Psoas muscle (tissue), 8 donors: ENCODE data around the gene ZDHHC5. TPM values are rescaled to one million over a fixed set of nuclear protein-coding genes. Genes with fewer than 3 reads are reported as not detected.
A peak's percentile ranks its signal among the peaks of the same experiment; 100 is the strongest.

Experiments used
- ATAC-seq, 4 donors: fragments of 200-7000 bp; cut with Tn5 transposase; one replicate each; pipeline ENCODE4 v1.9.1; 2020; ENCODE audit warnings: moderate library complexity in 3 of 4, mild to moderate bottlenecking in 2 of 4
- DNase-seq, 2 donors: peaks; one replicate each; pipeline ENCODE4 v3.0.0-alpha.2; 2020
- H3K27ac ChIP-seq: fragments of 200-600 bp; one replicate; pipeline ENCODE4 v1.8.0; 2022
- H3K27me3 ChIP-seq, 3 donors: fragments of 200-600 bp in 1 of 3; one replicate each; pipeline versions ENCODE4 v1.6.1 to v1.8.0; 2013 to 2022; ENCODE audit warnings: low read length in 2 of 3, mild to moderate bottlenecking in 2 of 3, moderate library complexity in 1 of 3; ENCODE audit not compliant: insufficient read depth in 3 of 3
- H3K36me3 ChIP-seq, 2 donors: fragments of 200-600 bp in 1 of 2; one replicate each; pipeline versions ENCODE4 v1.6.1 to v1.8.0; 2013 to 2022; ENCODE audit warnings: low read depth in 1 of 2, mild to moderate bottlenecking in 1 of 2, moderate library complexity in 1 of 2; ENCODE audit not compliant: insufficient read depth in 1 of 2
- H3K4me1 ChIP-seq: fragments of 200-600 bp; one replicate; pipeline ENCODE4 v1.8.0; 2022
- H3K4me3 ChIP-seq: fragments of 200-600 bp; one replicate; pipeline ENCODE4 v1.8.0; 2022; ENCODE audit warnings: mild to moderate bottlenecking
- H3K9me3 ChIP-seq: fragments of 200-600 bp; one replicate; pipeline ENCODE4 v1.8.0; 2022
- CTCF ChIP-seq: fragments of 200-600 bp; IDR thresholded peaks from one replicate; pipeline ENCODE4 v1.8.0; 2022; ENCODE audit warnings: antibody characterized with exemption
- WGBS, 3 donors: extraction: QIAGEN DNeasy Blood & Tissue Kit; methylation state at CpG; one replicate each; pipeline versions ENCODE4 v1.1.6 to v1.1.7; 2013; 5-methylcytosine and 5-hydroxymethylcytosine counted together
- intact Hi-C, 2 donors: fragments of 100-400 bp; cut with DNase I; formaldehyde crosslinking; loops; one replicate each; pipeline versions ENCODE4 v1.11.0 to v1.14.2; 2022
- long read RNA-seq, 2 donors: library from polyadenylated mRNA; unstranded; transcript quantifications; one replicate each; pipeline ENCODE4 v2.0.0, GENCODE V29; 2021
- polyA plus RNA-seq, 3 donors: library from polyadenylated mRNA; stranded (reverse); fragments of 200-250 nt; gene quantifications; one replicate each; pipeline ENCODE4 v1.2.3, GENCODE V29; 2013
- total RNA-seq, 4 donors: library from RNA; stranded (reverse); fragmentation: NEBNext Ultra II Directional in 2 of 4; extraction: Animal tissue kit (Norgen Biotek cat#: 25700) in 2 of 4; gene quantifications; one replicate each; pipeline versions ENCODE4 v1.2.1 to v1.2.4, GENCODE V29; 2021 to 2023
- donor health status: healthy with polysubstance abuse.
- donor health status: DM: no; HTN: no; CAD: no; lungs with moderate emphysema.
- donor health status: Bipolar disorder and iron deficiency.
- donor health status: healthy.
- donor health status: DM: yes; HTN: yes; CAD: no.
- donor health status: DM: no; HTN: no; CAD: no.
- donor health status: DM: no; HTN: no; CAD: no.
- donor health status: DM: yes; HTN: yes; CAD: no.

Gene ZDHHC5
- total RNA-seq, result 10 to 100 TPM; 35.2 to 63.5 (median 53.3) TPM
- polyA plus RNA-seq, result 10 to 100 TPM; 32.4 to 63.6 (median 58.0) TPM
- long read RNA-seq, donor 1, full-length matches to known transcripts, result 14 of 33 reads
- long read RNA-seq, donor 1, partial matches to known transcripts, result 14 of 33 reads
- long read RNA-seq, donor 1, other reads (novel, unspliced or antisense), result 5 of 33 reads
- long read RNA-seq, donor 2, full-length matches to known transcripts, result 20 of 95 reads
- long read RNA-seq, donor 2, partial matches to known transcripts, result 56 of 95 reads
- long read RNA-seq, donor 2, other reads (novel, unspliced or antisense), result 19 of 95 reads

- peak within 1 kb of the TSS; percentile 99 for H3K27ac ChIP-seq
- peak; percentile 99 to 100 for DNase-seq
- peaks cover 20% of the 10 kb centered on the region for H3K4me1 ChIP-seq
- peak; percentile 52 for TF ChIP-seq CTCF
- 0 to 1% (median 0%) methylated on average over 78 to 96 of the region's 96 CpGs for WGBS, 3 donors
- peak; percentile 92 to 95 (median 93) for ATAC-seq
- peaks cover 7 to 11% of the 10 kb centered on the region in 2 donors for H3K36me3 ChIP-seq
- no peaks in the 10 kb centered on the region for H3K9me3 ChIP-seq
- H3K4me3 ChIP-seq, result peak within 1 kb of the TSS; percentile 92
- H3K27me3 ChIP-seq, result no peaks in the 10 kb centered on the region
- intact Hi-C loops, result loop anchor here in 1 of 2 donors (5.0 kb wide), 1 partner anchor 44 kb away; the partner anchor contains the start of genes MED19 and TMX2
Measured at GRCh38 chr11:57667736-57668433, at the start of gene ZDHHC5. ZDHHC5 (plus strand) TSS chr11:57668114; CDS start chr11:57673091, 4,977 bp downstream.

- Histone ChIP-seq H3K27ac (no peak overlapping the region), H3K4me1 (no peaks in the 10 kb centered on the region), H3K27me3 (peaks cover 0 to 4% (median 0%) of the 10 kb centered on the region in 3 donors), H3K4me3 (no peak overlapping the region), H3K9me3 (no peaks in the 10 kb centered on the region), H3K36me3 (peaks cover 0 to 18% of the 10 kb centered on the region in 2 donors)
- intact Hi-C loops, result no loop called here
- no peak for TF ChIP-seq CTCF
- DNase-seq (no peak), ATAC-seq (no peak)
- 70 to 75% (median 74%) methylated on average over 2 of the region's 2 CpGs for WGBS, 3 donors
Measured at GRCh38 chr11:57618438-57618837, 49.5 kb upstream of the ZDHHC5 start.

- H3K36me3 ChIP-seq, result peaks cover 0 to 9% of the 10 kb centered on the region in 2 donors
- H3K27ac ChIP-seq, result no peak overlapping the region
- no peaks in the 10 kb centered on the region for H3K9me3 ChIP-seq
- no peak for TF ChIP-seq CTCF
- intact Hi-C loops, result no loop called here
- H3K4me1 ChIP-seq, result no peaks in the 10 kb centered on the region
- H3K4me3 ChIP-seq, result no peak overlapping the region
- 85 to 92% (median 87%) methylated on average over 2 of the region's 2 CpGs for WGBS, 3 donors
- DNase-seq (no peak), ATAC-seq (no peak)
- H3K27me3 ChIP-seq, result peaks cover 0 to 4% (median 0%) of the 10 kb centered on the region in 3 donors
Measured at GRCh38 chr11:57619331-57619730, 48.6 kb upstream of the ZDHHC5 start.

GRCh38 chr11:57620467-57620866 is 47.4 kb upstream of the ZDHHC5 start:
- peaks cover 0 to 4% (median 0%) of the 10 kb centered on the region in 3 donors for H3K27me3 ChIP-seq
- no peak for DNase-seq
- no peaks in the 10 kb centered on the region for H3K36me3 ChIP-seq
- H3K9me3 ChIP-seq, result no peaks in the 10 kb centered on the region
- TF ChIP-seq CTCF, result no peak
- H3K4me3 ChIP-seq, result no peak overlapping the region
- no peak overlapping the region for H3K27ac ChIP-seq
- intact Hi-C loops, result no loop called here
- no peak for ATAC-seq
- no peaks in the 10 kb centered on the region for H3K4me1 ChIP-seq
